CD14-positive monocyte (primary cell): Measurements from ENCODE around the gene DSCAML1. TPM values are rescaled to one million over a fixed set of nuclear protein-coding genes. Genes with fewer than 3 reads are reported as not detected.

Source experiments
- DNase-seq, 3 donors: peaks; one replicate each; pipeline ENCODE4 v3.0.0-alpha.2; 2011 to 2022
- H2AFZ ChIP-seq: 2 replicates; pipeline ENCODE4 v1.6.0; 2012; ENCODE audit warnings: mild to moderate bottlenecking, low read depth, low read length, inconsistent platforms; ENCODE audit not compliant: insufficient read depth, poor library complexity, severe bottlenecking
- H3K27ac ChIP-seq, 2 donors: 1 replicate in 1 of 2; 2 replicates in 1 of 2; pipeline ENCODE4 v1.5.1; 2012 to 2013; ENCODE audit warnings: low read length in 2 of 2, control low read depth in 1 of 2, inconsistent platforms in 1 of 2, low read depth in 1 of 2, mild to moderate bottlenecking in 1 of 2
- H3K27me3 ChIP-seq, 2 donors: one replicate each; pipeline versions ENCODE4 v1.6.0 to v1.6.1; 2011 to 2013; ENCODE audit warnings: low read length in 2 of 2; ENCODE audit not compliant: control insufficient read depth in 2 of 2, insufficient read depth in 2 of 2
- H3K36me3 ChIP-seq, 2 donors: replicated peaks in 1 of 2; 1 replicate in 1 of 2; 2 replicates in 1 of 2; pipeline versions ENCODE4 v1.5.1 to v1.6.1; 2012 to 2013; ENCODE audit warnings: low read length in 2 of 2, control low read depth in 1 of 2, inconsistent platforms in 1 of 2, mild to moderate bottlenecking in 1 of 2; ENCODE audit not compliant: insufficient read depth in 2 of 2, control insufficient read depth in 1 of 2
- H3K4me1 ChIP-seq, 2 donors: 1 replicate in 1 of 2; 2 replicates in 1 of 2; pipeline versions ENCODE4 v1.5.1 to v1.6.1; 2012 to 2013; ENCODE audit warnings: low read length in 2 of 2, control low read depth in 1 of 2, inconsistent platforms in 1 of 2, mild to moderate bottlenecking in 1 of 2, moderate library complexity in 1 of 2; ENCODE audit not compliant: insufficient read depth in 2 of 2, control insufficient read depth in 1 of 2
- H3K4me2 ChIP-seq: replicated peaks from 2 replicates; pipeline ENCODE3; 2012; ENCODE audit warnings: low read length, moderate library complexity, mild to moderate bottlenecking; ENCODE audit not compliant: poor library complexity, severe bottlenecking; ENCODE audit errors: extremely low read depth
- H3K4me3 ChIP-seq, 3 experiments: fragments of 200-600 bp in 1 of 3; sonication (generic) in 1 of 3; replicated peaks in 1 of 3; 1 replicate in 2 of 3; 2 replicates in 1 of 3; pipeline ENCODE4 v1.5.1; 2011 to 2013; ENCODE audit warnings: low read length in 3 of 3, mild to moderate bottlenecking in 3 of 3, control low read depth in 2 of 3, low read depth in 2 of 3, inconsistent platforms in 1 of 3, moderate library complexity in 1 of 3
- H3K79me2 ChIP-seq: 2 replicates; pipeline ENCODE4 v1.6.0; 2012; ENCODE audit warnings: mild to moderate bottlenecking, control low read depth, inconsistent platforms, low read length, moderate library complexity; ENCODE audit not compliant: insufficient read depth
- H3K9ac ChIP-seq: 2 replicates; pipeline ENCODE4 v1.6.0; 2017; ENCODE audit warnings: low read length, mild to moderate bottlenecking; ENCODE audit not compliant: insufficient read depth, poor library complexity, severe bottlenecking
- H3K9me3 ChIP-seq, 2 donors: replicated peaks in 1 of 2; 1 replicate in 1 of 2; 2 replicates in 1 of 2; pipeline versions ENCODE4 v1.5.1 to v1.6.1; 2012 to 2013; ENCODE audit warnings: low read length in 2 of 2, control low read depth in 1 of 2; ENCODE audit not compliant: control insufficient read depth in 1 of 2, insufficient read depth in 1 of 2
- H4K20me1 ChIP-seq: 2 replicates; pipeline ENCODE4 v1.6.0; 2012; ENCODE audit warnings: mild to moderate bottlenecking, low read length, control low read depth, moderate library complexity; ENCODE audit not compliant: insufficient read depth
- H3K27ac Mint-ChIP-seq, 7 donors: one replicate each; pipeline ENCODE4 v1.8.0; 2020; ENCODE audit warnings: mild to moderate bottlenecking in 7 of 7, mixed read lengths in 7 of 7, moderate library complexity in 6 of 7, inconsistent platforms in 2 of 7
- H3K27me3 Mint-ChIP-seq, 3 donors: one replicate each; pipeline ENCODE4 v1.8.0; 2021 to 2022; ENCODE audit warnings: low read depth in 3 of 3, mild to moderate bottlenecking in 3 of 3, mixed read lengths in 3 of 3, moderate library complexity in 3 of 3, inconsistent platforms in 1 of 3
- H3K36me3 Mint-ChIP-seq, 2 donors: one replicate each; pipeline ENCODE4 v1.8.0; 2020; ENCODE audit warnings: mixed read lengths in 2 of 2, inconsistent platforms in 1 of 2, mild to moderate bottlenecking in 1 of 2
- H3K4me1 Mint-ChIP-seq: one replicate; pipeline ENCODE4 v1.8.0; 2020; ENCODE audit warnings: mild to moderate bottlenecking, mixed read lengths
- H3K4me3 Mint-ChIP-seq, 2 donors: one replicate each; pipeline ENCODE4 v1.8.0; 2020; ENCODE audit warnings: mild to moderate bottlenecking in 2 of 2, mixed read lengths in 2 of 2, moderate library complexity in 1 of 2
- H3K9me3 Mint-ChIP-seq, 7 donors: one replicate each; pipeline ENCODE4 v1.8.0; 2020 to 2022; ENCODE audit warnings: mixed read lengths in 7 of 7, mild to moderate bottlenecking in 6 of 7, moderate library complexity in 6 of 7, inconsistent platforms in 2 of 7
- WGBS: methylation state at CpG from one replicate; pipeline ENCODE4 v1.1.5; 2013; ENCODE audit warnings: missing lambda C conversion rate; ENCODE audit not compliant: insufficient coverage; 5-methylcytosine and 5-hydroxymethylcytosine counted together
- intact Hi-C, 2 donors: fragments of 100-400 bp; cut with micrococcal nuclease; formaldehyde crosslinking; loops; one replicate each; pipeline versions ENCODE4 v1.15.0 to v1.15.1; 2023
- polyA plus RNA-seq, 3 donors: library from polyadenylated mRNA; depleted of rRNA in 1 of 3; unstranded in 2 of 3; stranded (reverse) in 1 of 3; fragments of 300-500 nt in 2 of 3; fragments of >200 nt in 1 of 3; fragmentation: Illumina TruSeq in 2 of 3; gene quantifications; 1 replicate in 2 of 3; 2 replicates in 1 of 3; pipeline ENCODE4 v1.2.3, GENCODE V29; 2012 to 2021
- TF ChIP-seq, protein P1 (sequence below): fragments of 200-600 bp; IDR thresholded peaks from one replicate; pipeline ENCODE4 v1.8.0; 2022; ENCODE audit warnings: antibody characterized with exemption, mild to moderate bottlenecking

DSCAML1 gene
- polyA plus RNA-seq, 3 donors: not detected

GRCh38 chr11:117414724-117415123 is 382.3 kb downstream of the DSCAML1 start:
- H3K27me3 ChIP-seq: no peaks in the 10 kb centered on the region
- H2AFZ ChIP-seq: no peak overlapping the region
- no peaks in the 10 kb centered on the region for H3K79me2 ChIP-seq
- peaks cover 3 to 7% (median 5%) of the 10 kb centered on the region in 3 donors for H3K27me3 Mint-ChIP-seq
- no peaks in the 10 kb centered on the region for H3K4me1 ChIP-seq
- H3K4me1 Mint-ChIP-seq: peaks cover 3% of the 10 kb centered on the region
- peaks cover 21 to 31% of the 10 kb centered on the region in 2 donors for H3K36me3 Mint-ChIP-seq
- no peaks in the 10 kb centered on the region for H4K20me1 ChIP-seq
- peaks cover 2 to 14% of the 10 kb centered on the region in 2 donors for H3K36me3 ChIP-seq
- no peak overlapping the region for H3K4me2 ChIP-seq
- H3K4me3 Mint-ChIP-seq: no peak overlapping the region
- no peak overlapping the region for H3K27ac Mint-ChIP-seq
- H3K9me3 ChIP-seq: no peaks in the 10 kb centered on the region
- H3K9me3 Mint-ChIP-seq: peaks cover 0 to 2% (median 0%) of the 10 kb centered on the region in 7 donors
- no peak for DNase-seq
- no peak overlapping the region for H3K27ac ChIP-seq
- 86% methylated on average over 1 of the region's 6 CpGs for WGBS
- no peak overlapping the region for H3K4me3 ChIP-seq
- intact Hi-C loops: no loop called here
- H3K9ac ChIP-seq: no peak overlapping the region
- TF ChIP-seq, protein P1, sequence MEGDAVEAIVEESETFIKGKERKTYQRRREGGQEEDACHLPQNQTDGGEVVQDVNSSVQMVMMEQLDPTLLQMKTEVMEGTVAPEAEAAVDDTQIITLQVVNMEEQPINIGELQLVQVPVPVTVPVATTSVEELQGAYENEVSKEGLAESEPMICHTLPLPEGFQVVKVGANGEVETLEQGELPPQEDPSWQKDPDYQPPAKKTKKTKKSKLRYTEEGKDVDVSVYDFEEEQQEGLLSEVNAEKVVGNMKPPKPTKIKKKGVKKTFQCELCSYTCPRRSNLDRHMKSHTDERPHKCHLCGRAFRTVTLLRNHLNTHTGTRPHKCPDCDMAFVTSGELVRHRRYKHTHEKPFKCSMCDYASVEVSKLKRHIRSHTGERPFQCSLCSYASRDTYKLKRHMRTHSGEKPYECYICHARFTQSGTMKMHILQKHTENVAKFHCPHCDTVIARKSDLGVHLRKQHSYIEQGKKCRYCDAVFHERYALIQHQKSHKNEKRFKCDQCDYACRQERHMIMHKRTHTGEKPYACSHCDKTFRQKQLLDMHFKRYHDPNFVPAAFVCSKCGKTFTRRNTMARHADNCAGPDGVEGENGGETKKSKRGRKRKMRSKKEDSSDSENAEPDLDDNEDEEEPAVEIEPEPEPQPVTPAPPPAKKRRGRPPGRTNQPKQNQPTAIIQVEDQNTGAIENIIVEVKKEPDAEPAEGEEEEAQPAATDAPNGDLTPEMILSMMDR: no peak

DNA sequence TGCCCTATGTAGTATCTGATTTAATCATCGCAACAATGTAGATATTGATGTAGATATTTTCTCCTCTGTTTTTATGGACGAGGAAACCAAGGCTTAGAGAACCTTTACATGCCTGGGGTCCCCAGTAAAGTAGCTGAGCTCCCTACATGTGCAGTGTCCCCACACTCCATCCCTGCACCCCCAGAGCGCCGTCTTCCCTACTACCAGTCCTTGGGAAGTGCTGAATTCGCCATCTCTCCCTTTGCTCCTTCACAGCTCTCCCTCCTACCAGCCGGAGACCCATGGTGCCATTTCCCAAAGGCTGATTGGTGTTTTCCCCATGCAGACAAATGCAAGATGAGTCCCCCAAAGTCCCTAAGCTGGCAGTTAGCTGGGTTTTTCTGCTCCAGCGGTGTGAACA is 383.4 kb downstream of the DSCAML1 start:
- DNase-seq: no peak
- Histone ChIP-seq H3K27me3 (no peaks in the 10 kb centered on the region), H3K9me3 (no peaks in the 10 kb centered on the region), H3K36me3 (peaks cover 11 to 25% of the 10 kb centered on the region in 2 donors), H3K4me2 (no peak overlapping the region), H3K27ac (no peak overlapping the region), H3K4me1 (no peaks in the 10 kb centered on the region), H3K4me3 (no peak overlapping the region), H3K9ac (no peak overlapping the region), H4K20me1 (no peaks in the 10 kb centered on the region), H3K79me2 (no peaks in the 10 kb centered on the region), H2AFZ (no peak overlapping the region)
- peaks cover 7% of the 10 kb centered on the region for H3K4me1 Mint-ChIP-seq
- peaks cover 0 to 2% (median 0%) of the 10 kb centered on the region in 7 donors for H3K9me3 Mint-ChIP-seq
- intact Hi-C loops: no loop called here
- TF ChIP-seq, protein P1: no peak
- H3K27ac Mint-ChIP-seq: no peak overlapping the region
- H3K27me3 Mint-ChIP-seq: peaks cover 3% of the 10 kb centered on the region in 3 donors
- WGBS: 95% methylated on average over 6 of the region's 7 CpGs
- peaks cover 31 to 42% of the 10 kb centered on the region in 2 donors for H3K36me3 Mint-ChIP-seq
- H3K4me3 Mint-ChIP-seq: no peak overlapping the region
